NCI-H345 treated with DMSO at 0.1 percent for 48 hours (cell line): ENCODE data around the gene LRRFIP1.

ENCODE experiments used
- DNase-seq: peaks from one replicate; lab custom pipeline; 2025; ENCODE audit not compliant: unreplicated experiment; lab: John Stamatoyannopoulos, UW

The LRRFIP1 gene

GRCh38 chr2:237617587-237617982 is 9.8 kb upstream of the LRRFIP1 start:
- DNase-seq = no peak

- DNase-seq = no peak
Measured at GRCh38 chr2:237618449-237618848, 8.9 kb upstream of the LRRFIP1 start.

GRCh38 chr2:237623428-237624403 is 3.7 kb upstream of the LRRFIP1 start:
- DNase-seq = no peak

- DNase-seq = no peak
Measured at GRCh38 chr2:237624565-237624964, 2.8 kb upstream of the LRRFIP1 start.

GRCh38 chr2:237625216-237625705 is 2.1 kb upstream of the LRRFIP1 start:
- DNase-seq = no peak

GRCh38 chr2:237625777-237626176 is 1.6 kb upstream of the LRRFIP1 start:
- no peak for DNase-seq

- DNase-seq = no peak
Measured at GRCh38 chr2:237626813-237627440, 460 bp upstream of the LRRFIP1 start.

GRCh38 chr2:237628247-237629187 is 1.1 kb downstream of the LRRFIP1 start:
- DNase-seq = no peak

- DNase-seq = no peak
Measured at GRCh38 chr2:237629188-237629534, 1.8 kb downstream of the LRRFIP1 start.

GRCh38 chr2:237629739-237630138 is 2.4 kb downstream of the LRRFIP1 start:
- DNase-seq = no peak

- no peak for DNase-seq
Measured at GRCh38 chr2:237630216-237631000, 3.0 kb downstream of the LRRFIP1 start.

GRCh38 chr2:237631007-237631785 is 3.8 kb downstream of the LRRFIP1 start:
- no peak for DNase-seq

- no peak for DNase-seq
Measured at GRCh38 chr2:237631801-237632585, 4.6 kb downstream of the LRRFIP1 start.

GRCh38 chr2:237633061-237633561 is 5.7 kb downstream of the LRRFIP1 start:
- DNase-seq = no peak

- no peak for DNase-seq
Measured at GRCh38 chr2:237636578-237636977, 9.2 kb downstream of the LRRFIP1 start.

GRCh38 chr2:237637429-237638135 is 10.2 kb downstream of the LRRFIP1 start:
- no peak for DNase-seq

GRCh38 chr2:237638176-237638575 is 10.8 kb downstream of the LRRFIP1 start:
- DNase-seq = no peak
